HG03575 (cell line): ENCODE results near the gene SHKBP1.
"Not testable (repeated sequence)": the region's sequence is repeated elsewhere in the genome, so short reads cannot be mapped to it uniquely, and the experiment has no call there.

Experiments
- ATAC-seq: cut with Tn5 transposase; IDR thresholded peaks from one replicate; pipeline ENCODE4 v1.9.1; 2021; ENCODE audit not compliant: unreplicated experiment, insufficient number of reproducible peaks, low FRiP score; ENCODE audit errors: extremely low read depth

Gene SHKBP1

GRCh38 chr19:40624369-40625153 is 47.9 kb downstream of the SHKBP1 start:
- not testable (repeated sequence) for ATAC-seq

GRCh38 chr19:40625406-40626120 is 48.9 kb downstream of the SHKBP1 start:
- no peak for ATAC-seq

- no peak for ATAC-seq
Measured at GRCh38 chr19:40626918-40627317, 50.2 kb downstream of the SHKBP1 start.

GRCh38 chr19:40627486-40628279 is 51.0 kb downstream of the SHKBP1 start:
- ATAC-seq, result no peak

GRCh38 chr19:40629346-40629745 is 52.7 kb downstream of the SHKBP1 start:
- no peak for ATAC-seq

GRCh38 chr19:40630571-40631160 is 54.0 kb downstream of the SHKBP1 start:
- ATAC-seq, result no peak

- no peak for ATAC-seq
Measured at GRCh38 chr19:40632311-40633036, 55.8 kb downstream of the SHKBP1 start.

- ATAC-seq, result no peak
Measured at GRCh38 chr19:40633207-40633606, 56.5 kb downstream of the SHKBP1 start.

- ATAC-seq, result no peak
Measured at GRCh38 chr19:40638327-40638726, 61.7 kb downstream of the SHKBP1 start.

- ATAC-seq, result no peak
Measured at GRCh38 chr19:40639638-40639982, 62.9 kb downstream of the SHKBP1 start.

- ATAC-seq, result no peak
Measured at GRCh38 chr19:40640744-40641143, 64.1 kb downstream of the SHKBP1 start.
